Measurements from ENCODE around the gene DNAAF1. TPM values are rescaled to one million over a fixed set of nuclear protein-coding genes. Genes with fewer than 3 reads are reported as not detected.
A peak's percentile ranks its signal among the peaks of the same experiment; 100 is the strongest.

DNAAF1 gene
- total and polyA plus RNA-seq, 2 of the 4 experiments (the other 2 are of a cell fraction), result 0.05 TPM; not detected in 1

DNA sequence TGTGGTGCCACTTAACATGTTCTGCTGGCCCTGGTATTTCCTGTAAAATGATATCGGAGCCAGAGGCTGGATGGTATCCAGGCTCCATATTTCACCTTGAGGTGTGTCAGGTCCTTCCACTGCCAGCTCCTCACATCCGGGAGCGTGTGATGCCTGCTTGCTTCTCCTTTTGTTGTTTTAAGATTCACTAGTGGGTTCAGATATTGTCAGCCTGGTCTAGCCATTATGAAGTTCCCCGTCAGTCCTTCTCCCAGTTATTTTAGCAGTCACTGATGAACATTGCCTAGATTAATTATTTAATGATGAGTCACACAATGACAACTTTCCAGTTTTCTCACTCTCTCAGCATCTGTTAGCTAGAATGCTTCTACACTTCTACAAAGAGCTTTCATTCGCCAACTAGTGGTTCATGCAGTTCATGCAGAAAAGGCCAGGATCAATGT is 11.3 kb downstream of the DNAAF1 start:
- no peak overlapping the region for H4K91ac ChIP-seq (ENCODE audit: insufficient read depth, low read depth, low read length)
- no peak overlapping the region for H3K56ac ChIP-seq (ENCODE audit: extremely low read depth, insufficient read depth, low read length)
- no peak overlapping the region for H2AFZ ChIP-seq (replicated peaks; ENCODE audit: low read length, poor library complexity)
- no peak overlapping the region for H3K4ac ChIP-seq (ENCODE audit: low read depth, low read length)
- no TSS peak for BruUV-seq (replicated peaks)
- H2BK15ac ChIP-seq (ENCODE audit: low read depth, low read length), result no peak overlapping the region
- POLR2A ChIA-PET (ENCODE audit: unreplicated experiment), result no interaction called here
- H3K9ac ChIP-seq (ENCODE audit: low read depth, low read length), result no peak overlapping the region
- no peaks in the 10 kb centered on the region for H3K79me1 ChIP-seq (ENCODE audit: low read depth in 1 of 2, low read length in 2 of 2)
- no peak overlapping the region for H4K5ac ChIP-seq (ENCODE audit: low read depth, low read length)
- no peaks in the 10 kb centered on the region for H4K20me1 ChIP-seq (ENCODE audit: insufficient read depth, low read length)
- H3K4me1 ChIP-seq (ENCODE audit: control insufficient read depth, insufficient read depth, low read length), result no peaks in the 10 kb centered on the region
- no peak overlapping the region for H2BK20ac ChIP-seq (ENCODE audit: low read depth, low read length)
- H3K27me3 ChIP-seq (ENCODE audit: control insufficient read depth, insufficient read depth, low read length), result peaks cover 31% of the 10 kb centered on the region
- CTCF ChIA-PET, result interaction anchor here (0.7 to 1.0 kb wide), 2 partner anchors 13 to 14 kb away, joined by 3 to 4 read pairs; no protein-coding TSS in a partner anchor
- DNase-seq (no peak), ATAC-seq (ENCODE audit: low read depth) (peak; percentile 29; the same call in 1 of the 2 replicates)
- H3K9me1 ChIP-seq (ENCODE audit: insufficient read depth, low read length), result no peaks in the 10 kb centered on the region
- TF ChIP-seq, protein P1, sequence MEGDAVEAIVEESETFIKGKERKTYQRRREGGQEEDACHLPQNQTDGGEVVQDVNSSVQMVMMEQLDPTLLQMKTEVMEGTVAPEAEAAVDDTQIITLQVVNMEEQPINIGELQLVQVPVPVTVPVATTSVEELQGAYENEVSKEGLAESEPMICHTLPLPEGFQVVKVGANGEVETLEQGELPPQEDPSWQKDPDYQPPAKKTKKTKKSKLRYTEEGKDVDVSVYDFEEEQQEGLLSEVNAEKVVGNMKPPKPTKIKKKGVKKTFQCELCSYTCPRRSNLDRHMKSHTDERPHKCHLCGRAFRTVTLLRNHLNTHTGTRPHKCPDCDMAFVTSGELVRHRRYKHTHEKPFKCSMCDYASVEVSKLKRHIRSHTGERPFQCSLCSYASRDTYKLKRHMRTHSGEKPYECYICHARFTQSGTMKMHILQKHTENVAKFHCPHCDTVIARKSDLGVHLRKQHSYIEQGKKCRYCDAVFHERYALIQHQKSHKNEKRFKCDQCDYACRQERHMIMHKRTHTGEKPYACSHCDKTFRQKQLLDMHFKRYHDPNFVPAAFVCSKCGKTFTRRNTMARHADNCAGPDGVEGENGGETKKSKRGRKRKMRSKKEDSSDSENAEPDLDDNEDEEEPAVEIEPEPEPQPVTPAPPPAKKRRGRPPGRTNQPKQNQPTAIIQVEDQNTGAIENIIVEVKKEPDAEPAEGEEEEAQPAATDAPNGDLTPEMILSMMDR (conservative IDR thresholded peaks at IDR 0.05; ENCODE audit: low read depth, low read length), result 0 out of 2 replicates have a peak, but pooled peaks have one; percentile 14
- TF ChIP-seq BHLHE40 (IDR thresholded peaks at IDR 0.05; ENCODE audit: low read depth, low read length) (no peak), SMC3 (IDR thresholded peaks at IDR 0.05; ENCODE audit: low read depth, low read length) (no peak), CEBPB (IDR thresholded peaks at IDR 0.05; ENCODE audit: low read depth, low read length) (no peak), MAFK (IDR thresholded peaks at IDR 0.05; ENCODE audit: low read depth, low read length) (no peak), MAZ (IDR thresholded peaks at IDR 0.05; ENCODE audit: borderline replicate concordance, low read depth, low read length) (no peak), RAD21 (IDR thresholded peaks at IDR 0.05; ENCODE audit: low read length) (no peak), MXI1 (IDR thresholded peaks at IDR 0.05; ENCODE audit: borderline replicate concordance, low read depth, low read length) (no peak), FOS (IDR thresholded peaks at IDR 0.05; ENCODE audit: low read depth, low read length) (0 out of 2 replicates have a peak, but pooled peaks have one; percentile 15)
- no peak overlapping the region for H2AK9ac ChIP-seq (replicated peaks; ENCODE audit: low read depth, low read length, poor library complexity)
- H2AK5ac ChIP-seq (ENCODE audit: low read depth, low read length), result no peak overlapping the region
- 80% methylated on average over 1 of the region's 5 CpGs; no CpG with 5 or more reads in 1 of the 2 experiments for WGBS, 2 experiments (ENCODE audit: extremely low coverage in 2 of 2, insufficient read length in 1 of 2)
- H3K9me3 ChIP-seq (ENCODE audit: control insufficient read depth, insufficient read depth, low read length), result peaks cover 2% of the 10 kb centered on the region; the same call in 1 of the 2 replicates
- in situ Hi-C loops (cut with MboI; ENCODE audit: low sequenced_read_pairs), result no loop called here
- no peak overlapping the region for H4K8ac ChIP-seq (ENCODE audit: low read depth in 2 of 2, low read length in 2 of 2)
- no peak overlapping the region for H3K18ac ChIP-seq (ENCODE audit: low read depth, low read length)
- H3K4me2 ChIP-seq (ENCODE audit: low read depth, low read length), result no peak overlapping the region
- intact Hi-C loops (cut with micrococcal nuclease), result no loop called here
- H3K36me3 ChIP-seq (ENCODE audit: control insufficient read depth, insufficient read depth, low read length), result no peaks in the 10 kb centered on the region
- no peak overlapping the region for H3K4me3 ChIP-seq (ENCODE audit: insufficient read depth, low read depth, low read length)
- dilution Hi-C loops (cut with HindIII; ENCODE audit: low sequenced_read_pairs, unreplicated experiment), result no loop called here
- H2BK5ac ChIP-seq (ENCODE audit: low read depth, low read length, poor library complexity, severe bottlenecking), result no peak overlapping the region
- no peak overlapping the region for H3K14ac ChIP-seq (replicated peaks; ENCODE audit: low read depth, low read length)
- no peak overlapping the region for H2BK120ac ChIP-seq (ENCODE audit: low read depth, low read length)
- no peak overlapping the region for H3K27ac ChIP-seq (ENCODE audit: insufficient read depth, low read length)
- H3K23ac ChIP-seq (ENCODE audit: low read depth, low read length), result no peak overlapping the region
